Activated naive CD4-positive, alpha-beta T cell treated with anti-CD3 and anti-CD28 coated beads for 36 hours (primary cell): Measurements from ENCODE around the gene SEC61A2. TPM values are rescaled to one million over a fixed set of nuclear protein-coding genes. Genes with fewer than 3 reads are reported as not detected.
A peak's percentile ranks its signal among the peaks of the same experiment; 100 is the strongest.

Experiments
- CTCF ChIA-PET: fragments of 350-600 bp; sonication (Branson Sonifier 250); formaldehyde crosslinking; loops from one replicate; lab custom pipeline; 2021; ENCODE audit warnings: antibody characterized with exemption; lab: Charles Lee
- DNase-seq: peaks from one replicate; pipeline ENCODE4 v3.0.0-alpha.2; 2020
- H3K27ac Mint-ChIP-seq: one replicate; pipeline ENCODE4 v1.8.0; 2021; ENCODE audit warnings: mild to moderate bottlenecking, mixed read lengths
- H3K27me3 Mint-ChIP-seq: one replicate; pipeline ENCODE4 v1.8.0; 2021; ENCODE audit warnings: low read depth, mixed read lengths
- H3K36me3 Mint-ChIP-seq: one replicate; pipeline ENCODE4 v1.8.0; 2021; ENCODE audit warnings: low read depth, mixed read lengths
- H3K4me1 Mint-ChIP-seq: one replicate; pipeline ENCODE4 v1.8.0; 2021; ENCODE audit warnings: low read depth, mixed read lengths
- H3K4me3 Mint-ChIP-seq: one replicate; pipeline ENCODE4 v1.8.0; 2021; ENCODE audit warnings: mild to moderate bottlenecking, moderate library complexity, mixed read lengths
- H3K9me3 Mint-ChIP-seq: one replicate; pipeline ENCODE4 v1.8.0; 2021; ENCODE audit warnings: mixed read lengths
- intact Hi-C: fragments of 100-400 bp; cut with micrococcal nuclease; formaldehyde crosslinking; loops from one replicate; pipeline ENCODE4 v1.15.1; 2023
- total RNA-seq, 2 experiments: library from RNA; stranded (reverse); gene quantifications; one replicate each; pipeline ENCODE4 v1.2.3, GENCODE V29; 2021

SEC61A2 gene
- total RNA-seq, 2 experiments from 2014 or later = 18.2 to 20.0 TPM

DNA sequence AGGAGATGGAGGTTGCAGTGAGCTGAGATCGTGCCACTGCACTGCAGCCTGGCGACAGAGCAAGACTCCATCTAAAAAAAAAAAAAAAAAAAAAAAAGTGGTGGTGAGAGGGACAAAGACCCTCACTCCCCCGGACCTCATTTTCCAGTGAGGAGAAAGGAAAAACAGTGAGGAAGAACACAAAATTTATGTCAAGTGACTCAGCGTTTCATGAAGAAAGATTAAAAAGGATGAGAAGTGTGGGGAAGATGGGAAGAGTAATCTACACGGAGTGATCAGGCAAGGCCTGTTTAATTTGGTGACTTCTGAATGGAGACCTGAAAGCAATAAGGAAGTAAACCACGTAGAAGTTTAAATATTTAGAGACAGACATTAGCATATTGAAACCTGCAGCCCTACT is 59.2 kb downstream of the SEC61A2 start:
- intact Hi-C loops = no loop called here
- Mint-ChIP-seq H3K4me1 (peaks cover 45% of the 10 kb centered on the region), H3K9me3 (no peaks in the 10 kb centered on the region), H3K4me3 (no peak overlapping the region), H3K27me3 (no peaks in the 10 kb centered on the region), H3K36me3 (peaks cover 42% of the 10 kb centered on the region), H3K27ac (no peak overlapping the region)
- DNase-seq = no peak
- CTCF ChIA-PET = interaction anchor here (0.6 to 0.7 kb wide), 3 partner anchors 10 to 468 kb away, joined by 3 to 4 read pairs (median 3); no protein-coding TSS in a partner anchor

DNA sequence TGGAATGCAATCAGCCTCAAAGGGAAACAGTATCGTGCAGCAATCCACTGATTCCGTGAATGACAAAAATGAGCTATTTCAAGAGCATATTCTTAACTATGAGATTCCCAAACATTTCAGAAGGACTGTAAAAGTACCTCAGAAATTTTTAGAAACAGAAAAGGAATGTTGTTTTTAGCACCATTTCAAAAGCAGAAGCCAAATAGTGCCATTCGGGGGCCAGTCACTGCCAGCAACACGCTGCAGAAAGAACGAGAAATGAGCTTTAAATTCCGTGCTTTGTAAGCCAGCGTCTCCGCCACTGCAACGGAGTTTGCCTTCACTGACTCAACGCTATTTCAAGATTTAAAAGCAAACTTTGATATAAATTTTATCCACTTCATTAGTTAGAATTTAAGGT is 59.9 kb downstream of the SEC61A2 start:
- Mint-ChIP-seq H3K27me3 (no peaks in the 10 kb centered on the region), H3K9me3 (no peaks in the 10 kb centered on the region), H3K4me3 (no peak overlapping the region), H3K4me1 (peaks cover 53% of the 10 kb centered on the region), H3K36me3 (peaks cover 45% of the 10 kb centered on the region), H3K27ac (no peak overlapping the region)
- DNase-seq = no peak
- intact Hi-C loops = no loop called here
- CTCF ChIA-PET = interaction anchor here (0.6 kb wide), 1 partner anchor 335 kb away, joined by 3 read pairs; no protein-coding TSS in a partner anchor

DNA sequence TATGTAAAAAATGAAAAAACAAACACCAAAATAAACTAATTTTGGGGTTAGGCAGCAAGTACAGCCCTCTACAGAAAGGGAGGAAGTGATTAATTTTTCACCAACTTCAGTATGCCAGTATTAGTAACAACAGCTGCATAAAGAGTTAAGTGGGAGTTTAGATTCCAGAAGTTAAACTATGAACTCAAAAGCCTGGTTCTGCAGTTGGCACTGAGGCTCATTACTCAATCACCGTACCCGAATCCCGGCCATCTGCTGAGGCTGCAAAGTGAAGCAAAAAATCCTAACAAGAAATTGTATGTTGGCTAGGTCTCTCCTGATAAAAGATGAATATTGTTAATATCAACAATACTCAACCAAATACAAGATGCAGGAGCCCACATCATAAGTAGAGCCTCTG is 62.2 kb downstream of the SEC61A2 start:
- intact Hi-C loops = no loop called here
- no peaks in the 10 kb centered on the region for H3K27me3 Mint-ChIP-seq
- no peak overlapping the region for H3K4me3 Mint-ChIP-seq
- peaks cover 48% of the 10 kb centered on the region for H3K4me1 Mint-ChIP-seq
- H3K36me3 Mint-ChIP-seq = peaks cover 43% of the 10 kb centered on the region
- CTCF ChIA-PET = interaction anchor here (0.6 kb wide), 1 partner anchor 37 kb away, joined by 5 read pairs; no protein-coding TSS in a partner anchor
- no peak for DNase-seq
- H3K9me3 Mint-ChIP-seq = no peaks in the 10 kb centered on the region
- H3K27ac Mint-ChIP-seq = no peak overlapping the region

DNA sequence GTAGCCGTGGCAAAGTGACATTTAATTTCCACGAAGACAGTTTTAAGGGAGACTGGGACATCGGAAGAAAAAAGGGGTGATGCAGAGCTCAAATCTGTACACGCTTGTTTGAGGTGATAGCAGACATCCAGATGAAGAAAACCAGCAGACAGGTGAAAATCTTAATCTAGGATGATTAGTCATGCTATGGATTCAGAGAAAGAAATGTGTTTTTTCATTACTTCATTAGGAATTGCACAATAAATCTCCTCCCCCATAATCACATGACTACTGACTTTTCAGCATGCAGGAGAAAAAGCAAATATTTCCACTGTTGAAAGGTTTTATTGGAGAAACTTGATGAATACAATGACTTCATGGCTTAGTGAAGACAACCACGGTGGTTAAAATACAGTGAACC is 63.7 kb downstream of the SEC61A2 start:
- no peak overlapping the region for H3K4me3 Mint-ChIP-seq
- H3K9me3 Mint-ChIP-seq = no peaks in the 10 kb centered on the region
- CTCF ChIA-PET = interaction anchor here (0.6 to 0.7 kb wide), 3 partner anchors 31 to 1045 kb away, joined by 3 to 4 read pairs (median 3); no protein-coding TSS in a partner anchor

DNA sequence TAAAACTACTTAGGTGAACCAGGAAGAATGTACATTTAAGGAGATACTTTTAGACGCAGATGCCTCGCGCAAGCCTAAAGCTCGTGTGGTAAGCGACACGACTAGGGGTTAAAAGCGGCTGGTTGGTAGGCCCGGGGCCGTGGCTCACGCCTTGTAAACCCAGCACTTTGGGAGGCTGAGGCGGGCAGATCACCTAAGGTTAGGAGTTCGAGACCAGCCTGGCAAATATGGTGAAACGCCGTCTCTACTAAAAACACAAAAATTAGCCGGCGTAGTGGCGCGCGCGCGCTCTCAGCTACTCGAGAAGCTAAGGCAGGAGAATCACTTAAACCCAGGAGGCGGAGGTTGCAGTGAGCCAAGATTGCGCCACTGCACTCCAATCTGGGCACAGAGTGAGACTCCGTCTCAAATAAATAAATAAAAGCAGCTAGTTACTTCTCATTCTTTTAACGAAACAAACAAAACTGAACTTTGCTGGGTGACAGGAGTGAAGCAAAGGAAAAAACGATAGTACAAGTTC is 65.3 kb downstream of the SEC61A2 start:
- Mint-ChIP-seq H3K36me3 (peaks cover 36% of the 10 kb centered on the region), H3K27ac (peak overlapping the region; percentile 98), H3K9me3 (no peaks in the 10 kb centered on the region), H3K4me3 (peak overlapping the region; percentile 96), H3K27me3 (no peaks in the 10 kb centered on the region), H3K4me1 (peaks cover 58% of the 10 kb centered on the region)
- peak; percentile 59 for DNase-seq
- CTCF ChIA-PET = interaction anchor here (0.8 to 2.2 kb wide), 3 partner anchors 8 to 152 kb away, joined by 4 to 11 read pairs (median 4); partner anchors contain the start of gene UPF2
- intact Hi-C loops = loop anchor here (1.0 to 2.0 kb wide), 5 partner anchors 14 to 154 kb away; partner anchors contain the start of genes CAMK1D and DHTKD1

More for the DNA sequence above, 63.7 kb downstream of the SEC61A2 start:
- intact Hi-C loops = no loop called here
- H3K27me3 Mint-ChIP-seq = no peaks in the 10 kb centered on the region
- DNase-seq = no peak
- H3K36me3 Mint-ChIP-seq = peaks cover 31% of the 10 kb centered on the region
- H3K27ac Mint-ChIP-seq = no peak overlapping the region
- peaks cover 45% of the 10 kb centered on the region for H3K4me1 Mint-ChIP-seq

DNA sequence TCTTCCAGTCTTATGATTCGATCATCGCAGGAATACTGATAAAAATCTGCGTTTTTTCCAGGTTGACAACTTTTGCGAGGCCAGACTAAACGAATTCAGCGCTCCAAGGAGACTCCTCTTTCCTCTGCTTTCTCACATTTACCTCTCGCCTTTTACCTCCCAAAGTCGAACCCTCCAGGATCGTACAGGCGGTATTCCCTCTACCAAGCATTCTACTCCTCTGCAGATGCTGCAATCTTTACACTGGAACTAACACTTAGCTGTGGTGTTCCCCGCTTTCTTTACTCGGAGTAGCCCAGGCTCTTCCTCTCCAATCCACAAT is 65.8 kb downstream of the SEC61A2 start:
- Mint-ChIP-seq H3K4me3 (peak overlapping the region; percentile 96), H3K36me3 (peaks cover 33% of the 10 kb centered on the region), H3K27ac (peak overlapping the region; percentile 98), H3K27me3 (no peaks in the 10 kb centered on the region), H3K4me1 (peaks cover 55% of the 10 kb centered on the region), H3K9me3 (no peaks in the 10 kb centered on the region)
- DNase-seq = no peak
- intact Hi-C loops = loop anchor here (1.0 to 2.0 kb wide), 5 partner anchors 14 to 154 kb away; partner anchors contain the start of genes CAMK1D and DHTKD1
- CTCF ChIA-PET = interaction anchor here (0.8 to 2.2 kb wide), 3 partner anchors 9 to 153 kb away, joined by 4 to 11 read pairs (median 4); partner anchors contain the start of gene UPF2

DNA sequence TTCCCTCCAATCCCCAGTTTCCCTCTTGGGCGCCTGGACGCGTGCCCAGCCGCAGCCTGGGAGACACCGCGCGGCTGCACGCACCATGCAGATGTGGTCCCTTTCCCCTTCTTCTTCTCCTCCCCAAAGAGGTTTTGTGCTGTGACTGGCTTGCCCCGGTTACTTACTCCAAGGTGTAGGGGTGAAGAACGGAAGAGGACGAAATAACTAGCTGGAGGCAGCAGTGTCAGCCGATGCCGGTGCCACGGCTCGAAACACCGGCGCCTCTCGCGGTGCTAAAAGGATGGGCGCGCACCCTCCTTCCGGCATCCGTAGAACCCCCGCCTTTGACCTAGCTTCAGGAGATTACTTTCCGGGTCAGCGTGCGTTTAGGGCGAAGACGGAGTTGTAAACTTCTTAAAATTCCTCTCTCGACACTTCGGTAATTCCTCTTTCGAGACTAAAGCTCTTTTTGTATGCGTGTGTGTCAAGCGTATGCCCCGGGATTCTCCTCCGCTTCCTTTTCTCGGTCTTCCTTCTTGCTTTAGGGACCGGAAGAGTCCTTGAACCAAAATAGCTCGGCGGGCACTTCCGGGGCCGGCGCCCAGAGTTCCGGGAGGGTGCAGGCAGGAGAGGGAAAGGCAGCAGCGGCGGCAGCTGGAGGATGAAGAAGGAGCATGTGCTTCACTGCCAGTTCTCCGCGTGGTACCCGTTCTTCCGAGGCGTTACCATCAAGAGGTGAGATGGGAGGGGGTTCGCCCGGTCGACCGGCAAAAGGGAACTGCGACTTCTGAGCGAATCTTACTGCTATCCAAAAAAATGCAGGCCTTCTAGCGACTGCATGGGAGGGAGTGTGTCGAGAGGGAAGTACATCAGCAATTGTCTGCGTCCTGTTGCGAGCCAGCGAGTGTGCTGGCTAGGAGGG is 66.4 kb downstream of the SEC61A2 start, which contains the start of the genes CDC123 and NUDT5:
TSS of gene CDC123 (plus strand) at position 586 of the 904 bp plus-strand sequence. CDS start at position 644, 58 bp downstream.
TSS of gene NUDT5 (minus strand) at position 289 of the 904 bp plus-strand sequence. CDS start 9,600 bp downstream, outside the sequence.
- H3K4me3 Mint-ChIP-seq = peak within 1 kb of the TSS; percentile 96
- CTCF ChIA-PET = interaction anchor here (0.8 to 2.2 kb wide), 5 partner anchors 9 to 515 kb away, joined by 3 to 11 read pairs (median 4); partner anchors contain the start of gene UPF2
- H3K36me3 Mint-ChIP-seq = peaks cover 34% of the 10 kb centered on the region
- H3K27ac Mint-ChIP-seq = peak within 1 kb of the TSS; percentile 98
- H3K27me3 Mint-ChIP-seq = no peaks in the 10 kb centered on the region
- DNase-seq = peak; percentile 93
- no peaks in the 10 kb centered on the region for H3K9me3 Mint-ChIP-seq
- peaks cover 58% of the 10 kb centered on the region for H3K4me1 Mint-ChIP-seq
- intact Hi-C loops = loop anchor here (1.0 to 2.0 kb wide), 5 partner anchors 15 to 153 kb away; partner anchors contain the start of genes CAMK1D and DHTKD1

DNA sequence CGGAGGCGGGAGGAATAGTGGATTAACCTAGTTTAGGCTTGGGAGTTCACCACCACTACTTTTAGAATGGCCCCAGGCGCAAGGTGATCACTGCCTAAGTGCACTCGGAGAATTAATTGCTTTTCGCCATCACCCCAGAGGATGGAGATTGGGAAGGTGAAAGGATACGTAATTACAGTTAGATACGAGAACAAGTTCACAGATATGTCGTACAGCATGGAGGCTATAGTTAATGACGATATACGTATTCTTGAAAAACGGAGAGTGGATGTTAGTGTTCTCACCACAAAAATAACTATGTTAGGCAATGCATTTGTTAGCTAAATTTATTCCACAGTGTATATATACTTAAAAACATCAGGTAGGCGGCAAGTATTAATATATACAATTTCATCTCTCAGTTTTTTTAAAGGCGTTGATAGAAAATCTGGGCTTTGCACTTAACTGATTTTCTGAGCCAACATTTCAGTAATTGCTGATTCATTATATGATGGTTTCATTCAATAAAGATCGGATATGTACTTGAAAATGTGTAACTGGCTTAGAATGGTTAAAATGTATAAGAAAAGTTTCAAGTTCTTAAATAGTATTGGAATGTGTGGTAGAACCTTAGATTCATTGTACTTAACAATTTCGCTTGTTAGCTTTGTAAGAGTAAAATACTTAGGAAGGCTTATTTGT is 67.2 kb downstream of the SEC61A2 start:
- CTCF ChIA-PET = interaction anchor here (1.0 to 2.2 kb wide), 3 partner anchors 19 to 515 kb away, joined by 3 to 11 read pairs (median 6); no protein-coding TSS in a partner anchor
- Mint-ChIP-seq H3K36me3 (peaks cover 39% of the 10 kb centered on the region), H3K9me3 (no peaks in the 10 kb centered on the region), H3K27ac (peak overlapping the region; percentile 98), H3K4me3 (peak overlapping the region; percentile 96), H3K4me1 (peaks cover 61% of the 10 kb centered on the region), H3K27me3 (no peaks in the 10 kb centered on the region)
- intact Hi-C loops = no loop called here
- no peak for DNase-seq

DNA sequence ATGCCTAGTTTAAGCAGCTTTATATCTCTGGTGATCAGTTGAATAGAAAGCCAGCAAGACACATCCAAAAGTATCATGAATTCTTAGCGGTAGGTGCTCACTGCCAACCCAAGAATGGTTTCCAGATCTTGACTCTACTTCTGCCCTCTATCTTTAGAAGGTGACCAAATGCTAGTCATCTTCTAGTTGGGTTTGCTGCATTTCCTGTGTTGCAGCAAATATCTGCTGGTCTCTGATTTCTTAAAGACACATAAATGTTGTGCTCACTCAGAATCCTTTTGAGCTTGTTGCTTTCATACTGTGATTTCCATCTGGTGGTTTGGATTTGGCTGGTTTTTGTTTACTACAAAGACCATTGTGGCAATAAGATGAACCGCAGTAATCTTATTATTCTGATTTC is 68.7 kb downstream of the SEC61A2 start:
- H3K9me3 Mint-ChIP-seq = no peaks in the 10 kb centered on the region
- no peak for DNase-seq
- CTCF ChIA-PET = interaction anchor here (0.7 kb wide), 1 partner anchor 218 kb away, joined by 3 read pairs; no protein-coding TSS in a partner anchor
- intact Hi-C loops = loop anchor here (1.0 kb wide), 1 partner anchor 42 kb away; no protein-coding TSS in a partner anchor
- H3K27ac Mint-ChIP-seq = no peak overlapping the region
- H3K4me3 Mint-ChIP-seq = peak overlapping the region; percentile 55
- H3K36me3 Mint-ChIP-seq = peaks cover 40% of the 10 kb centered on the region
- H3K4me1 Mint-ChIP-seq = peaks cover 61% of the 10 kb centered on the region
- H3K27me3 Mint-ChIP-seq = no peaks in the 10 kb centered on the region

DNA sequence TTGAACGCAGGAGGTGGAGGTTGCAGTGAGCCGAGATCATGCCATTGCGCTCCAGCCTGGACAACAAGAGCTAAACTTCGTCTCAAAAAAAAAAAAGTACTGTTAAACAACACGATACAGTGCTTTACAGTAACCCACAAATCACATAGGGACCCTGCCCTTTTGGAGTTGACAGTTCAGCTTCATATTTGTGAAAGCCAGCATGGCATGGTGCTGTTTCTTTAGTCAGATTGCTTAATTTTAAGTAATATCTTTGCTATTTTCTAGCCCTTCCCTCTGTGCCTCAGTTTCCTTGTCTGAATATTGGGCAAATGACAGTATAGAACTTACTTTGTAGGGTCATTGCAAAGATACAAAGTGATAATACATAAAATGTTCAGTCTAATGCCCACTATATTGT is 71.4 kb downstream of the SEC61A2 start:
- H3K9me3 Mint-ChIP-seq = no peaks in the 10 kb centered on the region
- H3K4me3 Mint-ChIP-seq = no peak overlapping the region
- no peak for DNase-seq
- H3K27me3 Mint-ChIP-seq = no peaks in the 10 kb centered on the region
- H3K36me3 Mint-ChIP-seq = peaks cover 39% of the 10 kb centered on the region
- intact Hi-C loops = no loop called here
- CTCF ChIA-PET = interaction anchor here (0.6 to 3.4 kb wide), 2 partner anchors 14 to 149 kb away, joined by 3 to 15 read pairs; no protein-coding TSS in a partner anchor
- H3K4me1 Mint-ChIP-seq = peaks cover 57% of the 10 kb centered on the region
- peak overlapping the region; percentile 53 for H3K27ac Mint-ChIP-seq

DNA sequence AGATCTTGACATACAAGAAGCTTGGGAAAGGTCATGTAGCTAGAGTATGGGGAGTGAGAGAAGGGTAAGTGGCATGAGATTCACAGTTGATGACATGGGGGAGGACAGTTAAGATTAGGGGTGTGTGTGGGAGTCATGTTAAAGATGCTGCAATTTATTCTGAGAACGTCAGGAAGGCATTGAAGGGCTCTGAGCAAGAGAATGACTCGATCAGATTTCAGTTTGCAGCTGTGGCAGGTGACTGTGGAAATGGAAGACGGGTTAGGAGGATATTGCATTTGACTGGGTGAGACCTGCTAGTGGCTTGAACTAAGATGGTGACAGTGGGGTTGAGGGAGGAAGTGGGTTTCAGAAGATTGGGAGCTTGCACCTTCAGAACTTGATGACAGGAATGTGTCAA is 72.1 kb downstream of the SEC61A2 start:
- Mint-ChIP-seq H3K4me3 (no peak overlapping the region), H3K4me1 (peaks cover 53% of the 10 kb centered on the region), H3K27ac (peak overlapping the region; percentile 53), H3K36me3 (peaks cover 35% of the 10 kb centered on the region), H3K27me3 (no peaks in the 10 kb centered on the region), H3K9me3 (no peaks in the 10 kb centered on the region)
- intact Hi-C loops = no loop called here
- CTCF ChIA-PET = interaction anchor here (0.6 to 3.4 kb wide), 3 partner anchors 13 to 150 kb away, joined by 3 to 15 read pairs (median 3); no protein-coding TSS in a partner anchor
- peak; percentile 46 for DNase-seq
